HepG2 (cell line): ENCODE results near the gene PIP4K2B. TPM values are rescaled to one million over a fixed set of nuclear protein-coding genes. Genes with fewer than 3 reads are reported as not detected.

ENCODE experiments used
- ATAC-seq: fragments of 200-7000 bp; cut with Tn5 transposase; 3 replicates; pipeline ENCODE4 v1.9.1; 2020; ENCODE audit warnings: mild to moderate bottlenecking, moderate library complexity
- BruUV-seq: library from RNA; stranded (reverse); fragments of 400-500 nt; replicated peaks from 2 replicates; lab custom pipeline; 2021; lab: Mats Ljungman, UMichigan
- CTCF ChIA-PET: fragments of 300-600 bp; formaldehyde crosslinking; extraction: SDS; loops from one replicate; lab custom pipeline; 2021; ENCODE audit warnings: low total read pairs, inconsistent platforms, low intra/inter-chr PET ratio; lab: Yijun Ruan, JAX
- POLR2A ChIA-PET: fragments of 350-600 bp; sonication (Branson Sonifier 250); formaldehyde crosslinking; loops from one replicate; lab custom pipeline; 2020; ENCODE audit warnings: antibody characterized with exemption, inconsistent platforms; lab: Yijun Ruan, JAX
- DNase-seq: peaks from one replicate; pipeline ENCODE4 v3.0.0-alpha.2; 2015; ENCODE audit warnings: low spot score
- FAIRE-seq: peaks from 3 replicates; lab custom pipeline; 2011; peaks lifted over from hg19 to GRCh38; lab: Jason Lieb, UNC
- H2AFZ ChIP-seq: one replicate; pipeline ENCODE4 v1.6.1; 2011; ENCODE audit warnings: low read length, inconsistent platforms
- H3K27ac ChIP-seq: fragments of 300-600 bp; 3 replicates; pipeline ENCODE4 v1.8.0; 2011; ENCODE audit warnings: mixed run types, mild to moderate bottlenecking, mixed read lengths, low read length, inconsistent platforms; ENCODE audit not compliant: insufficient read depth; ENCODE audit errors: extremely low read length
- H3K27me3 ChIP-seq, 2 experiments: fragments of 200-600 bp in 1 of 2; 2 replicates in 1 of 2; 3 replicates in 1 of 2; pipeline versions ENCODE4 v1.6.0 to v1.8.0; 2011; ENCODE audit warnings: low read length in 2 of 2, mild to moderate bottlenecking in 2 of 2, moderate library complexity in 2 of 2, inconsistent platforms in 1 of 2; ENCODE audit not compliant: insufficient read depth in 2 of 2, control insufficient read depth in 1 of 2
- H3K36me3 ChIP-seq, 2 experiments: fragments of 200-600 bp in 1 of 2; replicated peaks in 1 of 2; 2 replicates in 1 of 2; 3 replicates in 1 of 2; pipeline versions ENCODE4 v1.5.1 to v1.8.0; 2011; ENCODE audit warnings: low read length in 2 of 2, inconsistent platforms in 1 of 2; ENCODE audit not compliant: insufficient read depth in 2 of 2, control insufficient read depth in 1 of 2
- H3K4me1 ChIP-seq: 2 replicates; pipeline ENCODE4 v1.5.1; 2012; ENCODE audit warnings: low read length, inconsistent platforms; ENCODE audit not compliant: insufficient read depth
- H3K4me2 ChIP-seq: 2 replicates; pipeline ENCODE4 v1.6.0; 2011; ENCODE audit warnings: low read depth, low read length, inconsistent platforms
- H3K4me3 ChIP-seq, 3 experiments: fragments of 200-600 bp in 1 of 3; sonication (generic), shearing (Covaris generic) in 1 of 3; replicated peaks in 1 of 3; 2 replicates each; pipeline ENCODE4 v1.5.1; 2011 to 2016; ENCODE audit warnings: low read length in 3 of 3, inconsistent platforms in 2 of 3, low read depth in 2 of 3, mild to moderate bottlenecking in 2 of 3, control low read depth in 1 of 3, mixed read lengths in 1 of 3; ENCODE audit not compliant: insufficient read depth in 1 of 3
- H3K79me2 ChIP-seq: one replicate; pipeline ENCODE4 v1.6.1; 2011; ENCODE audit warnings: low read length, inconsistent platforms; ENCODE audit not compliant: insufficient read depth
- H3K9ac ChIP-seq: 2 replicates; pipeline ENCODE4 v1.6.0; 2011; ENCODE audit warnings: mild to moderate bottlenecking, low read depth, low read length, inconsistent platforms; ENCODE audit not compliant: insufficient read depth
- H3K9me3 ChIP-seq: 2 replicates; pipeline ENCODE4 v1.5.1; 2012; ENCODE audit warnings: mild to moderate bottlenecking, low read length
- H4K20me1 ChIP-seq: 2 replicates; pipeline ENCODE4 v1.6.0; 2011; ENCODE audit warnings: inconsistent platforms, mild to moderate bottlenecking, low read length, moderate library complexity; ENCODE audit not compliant: insufficient read depth
- ELF1 ChIP-seq: sonication (generic); formaldehyde crosslinking; IDR thresholded peaks from 2 replicates; pipeline ENCODE4 v1.4.0; 2020; ENCODE audit warnings: missing genetic modification reagents
- NAIF1 ChIP-seq: sonication (generic); formaldehyde crosslinking; IDR thresholded peaks from 2 replicates; pipeline ENCODE4 v1.5.0; 2020; ENCODE audit warnings: mild to moderate bottlenecking, missing genetic modification reagents, borderline replicate concordance
- U2AF2 ChIP-seq: fragments of 200-400 bp; formaldehyde crosslinking; IDR thresholded peaks from 2 replicates; pipeline ENCODE4 v1.6.1; 2017; ENCODE audit warnings: low read depth, mild to moderate bottlenecking, low read length
- ZNF496 ChIP-seq: sonication (generic); formaldehyde crosslinking; IDR thresholded peaks from 2 replicates; pipeline ENCODE4 v1.8.1; 2023; ENCODE audit warnings: mild to moderate bottlenecking, moderate library complexity, missing genetic modification reagents; ENCODE audit not compliant: insufficient replicate concordance
- ZNF619 ChIP-seq: sonication (generic); formaldehyde crosslinking; IDR thresholded peaks from 2 replicates; pipeline ENCODE4 v1.4.0; 2020; ENCODE audit warnings: mild to moderate bottlenecking, missing genetic modification reagents
- ZNF644 ChIP-seq: IDR thresholded peaks from 2 replicates; pipeline ENCODE4 v1.6.1; 2016; ENCODE audit warnings: low read depth
- ZNF790 ChIP-seq: sonication (generic); formaldehyde crosslinking; IDR thresholded peaks from 2 replicates; pipeline ENCODE4 v1.8.0; 2022; ENCODE audit warnings: missing genetic modification reagents, mild to moderate bottlenecking, borderline replicate concordance
- WGBS: methylation state at CpG from one replicate; pipeline ENCODE4 v1.1.6; 2017; ENCODE audit warnings: low lambda C conversion rate; 5-methylcytosine and 5-hydroxymethylcytosine counted together
- in situ Hi-C: cut with HindIII; loops from 2 replicates; pipeline ENCODE4 v1.10.0; 2017; ENCODE audit warnings: low pct_unique_long_range_greater_than_20kb; ENCODE audit not compliant: extremely low pct_ligation_motif_present
- intact Hi-C: fragments of 100-400 bp; cut with micrococcal nuclease; formaldehyde crosslinking; loops from one replicate; pipeline ENCODE4 v1.10.0; 2022; ENCODE audit not compliant: unreplicated experiment
- polyA plus RNA-seq, 8 experiments: library from polyadenylated mRNA; depleted of rRNA in 3 of 8; stranded (reverse) in 7 of 8; unstranded in 1 of 8; fragments of >200 nt; fragmentation: Illumina TruSeq in 4 of 8; extraction: Trizol in 4 of 8; gene quantifications; 2 replicates each; pipeline versions ENCODE4 v1.2.1 to v1.2.3, GENCODE V29; 2011 to 2016; ENCODE audit warnings: low read depth in 4 of 8, missing spikeins in 1 of 8, mixed read lengths in 1 of 8; ENCODE audit not compliant: insufficient read depth in 1 of 8
- total RNA-seq, 5 experiments: library from RNA; depleted of rRNA; stranded (reverse); fragments of >200 nt; fragmentation: Illumina TruSeq; extraction: Trizol; gene quantifications; 2 replicates each; pipeline ENCODE4 v1.2.3, GENCODE V29; 2016; ENCODE audit warnings: low read depth in 1 of 5
- TF ChIP-seq, protein P1 (sequence below): sonication (generic); formaldehyde crosslinking; IDR thresholded peaks from 2 replicates; pipeline ENCODE4 v1.4.0; 2020; ENCODE audit warnings: missing genetic modification reagents
- TF ChIP-seq, protein P2 (sequence below): sonication (generic); formaldehyde crosslinking; IDR thresholded peaks from 2 replicates; pipeline ENCODE4 v1.4.0; 2020; ENCODE audit warnings: missing genetic modification reagents
- TF ChIP-seq, protein P3 (sequence below): IDR thresholded peaks from 2 replicates; pipeline ENCODE4 v1.4.0; 2020; ENCODE audit warnings: mild to moderate bottlenecking, missing genetic modification reagents

The PIP4K2B gene
- total and polyA plus RNA-seq, 2 of the 13 experiments (the other 11 are each of a cell fraction or from before 2014, with no cell fraction given): 20.4 to 54.0 TPM

DNA sequence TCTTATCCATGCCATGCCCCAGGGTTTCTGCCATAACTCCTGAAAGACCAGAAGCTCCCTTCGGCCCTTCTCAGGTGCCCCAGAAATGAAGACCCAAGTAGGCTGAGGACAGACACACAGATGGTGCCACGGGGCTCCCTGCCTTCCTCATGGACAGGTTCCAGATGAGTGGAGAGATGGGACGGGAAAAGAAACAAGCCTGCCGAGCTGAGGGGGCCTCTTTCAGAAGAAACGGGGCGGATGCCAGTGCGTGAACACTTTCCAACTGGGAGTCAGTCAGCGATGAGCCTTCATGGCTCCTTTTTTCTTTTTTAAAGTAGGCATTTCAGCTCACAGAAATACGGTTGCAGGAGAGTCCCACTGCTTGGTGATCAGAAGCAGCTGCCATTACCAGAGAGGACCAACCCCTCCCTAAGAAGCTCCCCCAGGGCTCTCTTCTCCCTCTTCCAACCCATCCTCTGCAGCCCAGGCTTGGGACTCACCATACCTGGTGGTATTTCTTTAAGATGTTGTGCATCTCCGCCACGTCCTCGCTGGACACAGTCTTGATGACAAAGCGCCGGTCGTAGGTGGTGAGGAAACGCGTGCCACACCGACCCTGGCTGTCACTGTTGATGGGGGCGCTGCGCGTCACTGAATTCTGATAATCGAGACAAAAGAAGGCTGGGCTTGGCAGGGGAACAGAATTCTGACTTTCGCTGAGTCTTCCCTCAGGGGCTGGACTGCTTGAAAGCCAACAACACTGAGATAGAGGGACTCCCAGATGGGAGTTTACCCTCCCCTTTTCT is 19.2 kb downstream of the PIP4K2B start:
- DNase-seq (no peak), FAIRE-seq (no peak), ATAC-seq (no peak)
- TF ChIP-seq, protein P1, sequence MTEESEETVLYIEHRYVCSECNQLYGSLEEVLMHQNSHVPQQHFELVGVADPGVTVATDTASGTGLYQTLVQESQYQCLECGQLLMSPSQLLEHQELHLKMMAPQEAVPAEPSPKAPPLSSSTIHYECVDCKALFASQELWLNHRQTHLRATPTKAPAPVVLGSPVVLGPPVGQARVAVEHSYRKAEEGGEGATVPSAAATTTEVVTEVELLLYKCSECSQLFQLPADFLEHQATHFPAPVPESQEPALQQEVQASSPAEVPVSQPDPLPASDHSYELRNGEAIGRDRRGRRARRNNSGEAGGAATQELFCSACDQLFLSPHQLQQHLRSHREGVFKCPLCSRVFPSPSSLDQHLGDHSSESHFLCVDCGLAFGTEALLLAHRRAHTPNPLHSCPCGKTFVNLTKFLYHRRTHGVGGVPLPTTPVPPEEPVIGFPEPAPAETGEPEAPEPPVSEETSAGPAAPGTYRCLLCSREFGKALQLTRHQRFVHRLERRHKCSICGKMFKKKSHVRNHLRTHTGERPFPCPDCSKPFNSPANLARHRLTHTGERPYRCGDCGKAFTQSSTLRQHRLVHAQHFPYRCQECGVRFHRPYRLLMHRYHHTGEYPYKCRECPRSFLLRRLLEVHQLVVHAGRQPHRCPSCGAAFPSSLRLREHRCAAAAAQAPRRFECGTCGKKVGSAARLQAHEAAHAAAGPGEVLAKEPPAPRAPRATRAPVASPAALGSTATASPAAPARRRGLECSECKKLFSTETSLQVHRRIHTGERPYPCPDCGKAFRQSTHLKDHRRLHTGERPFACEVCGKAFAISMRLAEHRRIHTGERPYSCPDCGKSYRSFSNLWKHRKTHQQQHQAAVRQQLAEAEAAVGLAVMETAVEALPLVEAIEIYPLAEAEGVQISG: no peak
- TF ChIP-seq, protein P2, sequence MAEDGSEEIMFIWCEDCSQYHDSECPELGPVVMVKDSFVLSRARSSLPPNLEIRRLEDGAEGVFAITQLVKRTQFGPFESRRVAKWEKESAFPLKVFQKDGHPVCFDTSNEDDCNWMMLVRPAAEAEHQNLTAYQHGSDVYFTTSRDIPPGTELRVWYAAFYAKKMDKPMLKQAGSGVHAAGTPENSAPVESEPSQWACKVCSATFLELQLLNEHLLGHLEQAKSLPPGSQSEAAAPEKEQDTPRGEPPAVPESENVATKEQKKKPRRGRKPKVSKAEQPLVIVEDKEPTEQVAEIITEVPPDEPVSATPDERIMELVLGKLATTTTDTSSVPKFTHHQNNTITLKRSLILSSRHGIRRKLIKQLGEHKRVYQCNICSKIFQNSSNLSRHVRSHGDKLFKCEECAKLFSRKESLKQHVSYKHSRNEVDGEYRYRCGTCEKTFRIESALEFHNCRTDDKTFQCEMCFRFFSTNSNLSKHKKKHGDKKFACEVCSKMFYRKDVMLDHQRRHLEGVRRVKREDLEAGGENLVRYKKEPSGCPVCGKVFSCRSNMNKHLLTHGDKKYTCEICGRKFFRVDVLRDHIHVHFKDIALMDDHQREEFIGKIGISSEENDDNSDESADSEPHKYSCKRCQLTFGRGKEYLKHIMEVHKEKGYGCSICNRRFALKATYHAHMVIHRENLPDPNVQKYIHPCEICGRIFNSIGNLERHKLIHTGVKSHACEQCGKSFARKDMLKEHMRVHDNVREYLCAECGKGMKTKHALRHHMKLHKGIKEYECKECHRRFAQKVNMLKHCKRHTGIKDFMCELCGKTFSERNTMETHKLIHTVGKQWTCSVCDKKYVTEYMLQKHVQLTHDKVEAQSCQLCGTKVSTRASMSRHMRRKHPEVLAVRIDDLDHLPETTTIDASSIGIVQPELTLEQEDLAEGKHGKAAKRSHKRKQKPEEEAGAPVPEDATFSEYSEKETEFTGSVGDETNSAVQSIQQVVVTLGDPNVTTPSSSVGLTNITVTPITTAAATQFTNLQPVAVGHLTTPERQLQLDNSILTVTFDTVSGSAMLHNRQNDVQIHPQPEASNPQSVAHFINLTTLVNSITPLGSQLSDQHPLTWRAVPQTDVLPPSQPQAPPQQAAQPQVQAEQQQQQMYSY (CRISPR knock-in tag): no peak
- TF ChIP-seq ELF1: no peak
- TF ChIP-seq ZNF619 (CRISPR knock-in tag): no peak
- no peak for TF ChIP-seq U2AF2
- TF ChIP-seq ZNF644 (CRISPR knock-in tag): no peak
- no peak for TF ChIP-seq NAIF1 (CRISPR knock-in tag)
- TF ChIP-seq, protein P3, sequence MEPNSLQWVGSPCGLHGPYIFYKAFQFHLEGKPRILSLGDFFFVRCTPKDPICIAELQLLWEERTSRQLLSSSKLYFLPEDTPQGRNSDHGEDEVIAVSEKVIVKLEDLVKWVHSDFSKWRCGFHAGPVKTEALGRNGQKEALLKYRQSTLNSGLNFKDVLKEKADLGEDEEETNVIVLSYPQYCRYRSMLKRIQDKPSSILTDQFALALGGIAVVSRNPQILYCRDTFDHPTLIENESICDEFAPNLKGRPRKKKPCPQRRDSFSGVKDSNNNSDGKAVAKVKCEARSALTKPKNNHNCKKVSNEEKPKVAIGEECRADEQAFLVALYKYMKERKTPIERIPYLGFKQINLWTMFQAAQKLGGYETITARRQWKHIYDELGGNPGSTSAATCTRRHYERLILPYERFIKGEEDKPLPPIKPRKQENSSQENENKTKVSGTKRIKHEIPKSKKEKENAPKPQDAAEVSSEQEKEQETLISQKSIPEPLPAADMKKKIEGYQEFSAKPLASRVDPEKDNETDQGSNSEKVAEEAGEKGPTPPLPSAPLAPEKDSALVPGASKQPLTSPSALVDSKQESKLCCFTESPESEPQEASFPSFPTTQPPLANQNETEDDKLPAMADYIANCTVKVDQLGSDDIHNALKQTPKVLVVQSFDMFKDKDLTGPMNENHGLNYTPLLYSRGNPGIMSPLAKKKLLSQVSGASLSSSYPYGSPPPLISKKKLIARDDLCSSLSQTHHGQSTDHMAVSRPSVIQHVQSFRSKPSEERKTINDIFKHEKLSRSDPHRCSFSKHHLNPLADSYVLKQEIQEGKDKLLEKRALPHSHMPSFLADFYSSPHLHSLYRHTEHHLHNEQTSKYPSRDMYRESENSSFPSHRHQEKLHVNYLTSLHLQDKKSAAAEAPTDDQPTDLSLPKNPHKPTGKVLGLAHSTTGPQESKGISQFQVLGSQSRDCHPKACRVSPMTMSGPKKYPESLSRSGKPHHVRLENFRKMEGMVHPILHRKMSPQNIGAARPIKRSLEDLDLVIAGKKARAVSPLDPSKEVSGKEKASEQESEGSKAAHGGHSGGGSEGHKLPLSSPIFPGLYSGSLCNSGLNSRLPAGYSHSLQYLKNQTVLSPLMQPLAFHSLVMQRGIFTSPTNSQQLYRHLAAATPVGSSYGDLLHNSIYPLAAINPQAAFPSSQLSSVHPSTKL (CRISPR knock-in tag): no peak
- TF ChIP-seq ZNF790 (CRISPR knock-in tag): no peak
- TF ChIP-seq ZNF496 (CRISPR knock-in tag): no peak
- Histone ChIP-seq H3K36me3 (peaks cover 62 to 88% of the 10 kb centered on the region in 2 experiments), H3K27me3 (no peaks in the 10 kb centered on the region), H3K4me3 (no peak overlapping the region), H3K4me1 (no peaks in the 10 kb centered on the region), H3K27ac (no peak overlapping the region), H3K9me3 (no peaks in the 10 kb centered on the region), H3K4me2 (no peak overlapping the region), H4K20me1 (no peaks in the 10 kb centered on the region), H2AFZ (no peak overlapping the region), H3K9ac (no peak overlapping the region), H3K79me2 (no peaks in the 10 kb centered on the region)
- POLR2A ChIA-PET: interaction anchor here (1.2 kb wide), 1 partner anchor 18 kb away, joined by 3 read pairs; no protein-coding TSS in a partner anchor
- intact Hi-C loops (no loop called here), in situ Hi-C loops (no loop called here)
- BruUV-seq: no TSS peak
- CTCF ChIA-PET: no interaction called here
- 98% methylated on average over 23 of the region's 23 CpGs for WGBS
